ENCODE measurements around the gene KLF12. TPM values are rescaled to one million over a fixed set of nuclear protein-coding genes. Genes with fewer than 3 reads are reported as not detected.

KLF12 gene
- total RNA-seq, 1 donor from 2014 or later: 59.9 TPM

- Mint-ChIP-seq H3K4me1 (ENCODE audit: low read depth, unreplicated experiment) (peaks cover 15% of the 10 kb centered on the region), H3K27ac (ENCODE audit: unreplicated experiment) (no peak overlapping the region), H3K9me3 (ENCODE audit: unreplicated experiment) (peaks cover 8% of the 10 kb centered on the region), H3K27me3 (ENCODE audit: unreplicated experiment) (peaks cover 7% of the 10 kb centered on the region), H3K4me3 (ENCODE audit: unreplicated experiment) (no peak overlapping the region), H3K36me3 (ENCODE audit: unreplicated experiment) (no peaks in the 10 kb centered on the region)
- no peak for DNase-seq
- no peak for TF ChIP-seq CTCF (IDR thresholded peaks at IDR 0.05; ENCODE audit: partially characterized antibody, unreplicated experiment)
These were observed 5.9 kb downstream of the KLF12 start for GRCh38 chr13:74128156-74128767.

DNA sequence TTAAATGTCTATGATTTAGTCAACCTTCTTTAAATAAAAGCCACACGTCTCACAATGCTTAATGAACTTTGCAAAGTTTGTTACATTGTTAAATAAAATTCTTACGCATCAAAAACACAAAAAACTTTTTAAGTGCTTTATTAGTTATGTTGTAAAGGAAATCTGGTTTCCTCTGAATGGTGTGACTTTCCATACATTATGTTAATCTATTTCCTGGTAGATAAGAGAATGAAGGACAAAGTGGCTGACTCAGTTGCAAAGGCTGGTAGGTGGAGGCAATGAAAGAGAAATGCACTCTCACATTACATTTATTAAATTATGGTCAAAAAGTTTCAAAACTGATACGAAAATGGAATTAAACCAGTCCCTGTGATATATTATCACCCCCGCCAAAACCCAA is 15.9 kb downstream of the KLF12 start:
- H3K27ac Mint-ChIP-seq (ENCODE audit: unreplicated experiment): no peak overlapping the region
- peaks cover 2% of the 10 kb centered on the region for H3K27me3 Mint-ChIP-seq (ENCODE audit: unreplicated experiment)
- DNase-seq: no peak
- H3K4me3 Mint-ChIP-seq (ENCODE audit: unreplicated experiment): no peak overlapping the region
- H3K9me3 Mint-ChIP-seq (ENCODE audit: unreplicated experiment): peaks cover 4% of the 10 kb centered on the region
- TF ChIP-seq CTCF (IDR thresholded peaks at IDR 0.05; ENCODE audit: partially characterized antibody, unreplicated experiment): no peak
- peaks cover 17% of the 10 kb centered on the region for H3K36me3 Mint-ChIP-seq (ENCODE audit: unreplicated experiment)
- no peaks in the 10 kb centered on the region for H3K4me1 Mint-ChIP-seq (ENCODE audit: low read depth, unreplicated experiment)

DNA sequence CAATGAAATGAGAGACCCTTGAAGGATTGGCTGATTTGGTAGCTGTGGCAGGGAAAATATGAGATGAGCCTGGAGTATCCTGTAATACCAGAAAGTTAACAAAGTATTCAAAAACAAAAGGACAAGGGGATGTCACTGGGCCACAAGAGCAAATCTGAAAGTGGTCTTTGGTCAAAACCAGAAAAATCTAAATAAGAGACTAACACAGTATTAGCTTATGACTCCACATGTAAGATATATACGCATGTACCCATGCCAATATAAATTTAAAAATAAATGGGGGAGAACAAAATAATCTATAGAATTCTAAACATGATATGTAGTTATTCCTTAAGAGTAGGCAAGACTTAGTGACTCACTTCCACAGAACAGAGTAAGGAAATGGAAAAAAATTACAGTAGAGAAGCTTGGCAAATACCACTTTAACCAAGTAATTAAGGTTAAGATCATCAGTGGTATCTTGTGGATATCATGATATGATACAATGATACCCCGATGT is 16.9 kb downstream of the KLF12 start:
- Mint-ChIP-seq H3K27me3 (ENCODE audit: unreplicated experiment) (peaks cover 2% of the 10 kb centered on the region), H3K27ac (ENCODE audit: unreplicated experiment) (no peak overlapping the region), H3K4me1 (ENCODE audit: low read depth, unreplicated experiment) (no peaks in the 10 kb centered on the region), H3K9me3 (ENCODE audit: unreplicated experiment) (peaks cover 4% of the 10 kb centered on the region), H3K4me3 (ENCODE audit: unreplicated experiment) (no peak overlapping the region), H3K36me3 (ENCODE audit: unreplicated experiment) (peaks cover 17% of the 10 kb centered on the region)
- DNase-seq: no peak
- TF ChIP-seq CTCF (IDR thresholded peaks at IDR 0.05; ENCODE audit: partially characterized antibody, unreplicated experiment): no peak

GRCh38 chr13:74115133-74115532 is 19.1 kb downstream of the KLF12 start:
- Mint-ChIP-seq H3K36me3 (ENCODE audit: unreplicated experiment) (peaks cover 17% of the 10 kb centered on the region), H3K4me1 (ENCODE audit: low read depth, unreplicated experiment) (no peaks in the 10 kb centered on the region), H3K4me3 (ENCODE audit: unreplicated experiment) (no peak overlapping the region), H3K9me3 (ENCODE audit: unreplicated experiment) (peaks cover 4% of the 10 kb centered on the region), H3K27me3 (ENCODE audit: unreplicated experiment) (no peaks in the 10 kb centered on the region), H3K27ac (ENCODE audit: unreplicated experiment) (no peak overlapping the region)
- no peak for TF ChIP-seq CTCF (IDR thresholded peaks at IDR 0.05; ENCODE audit: partially characterized antibody, unreplicated experiment)
- no peak for DNase-seq

DNA sequence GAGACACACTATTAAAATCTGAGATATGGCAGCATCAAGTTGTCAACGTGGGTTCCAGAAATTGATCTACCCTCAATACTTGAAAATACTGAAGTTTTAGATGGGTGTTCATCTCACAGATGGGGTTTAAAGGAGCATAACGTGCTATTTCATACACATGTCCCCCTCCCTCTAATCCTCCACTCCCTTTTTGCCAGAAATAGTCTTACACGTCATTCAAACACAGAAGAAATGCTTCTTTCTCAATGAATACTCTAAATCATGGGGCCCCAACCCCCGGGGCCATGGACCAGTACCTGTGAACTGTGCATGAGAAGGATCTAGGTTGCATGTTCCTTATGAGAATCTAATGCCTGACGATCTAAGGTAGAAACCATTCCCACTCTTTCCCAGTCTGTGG is 19.6 kb downstream of the KLF12 start:
- Mint-ChIP-seq H3K36me3 (ENCODE audit: unreplicated experiment) (peaks cover 14% of the 10 kb centered on the region), H3K4me3 (ENCODE audit: unreplicated experiment) (no peak overlapping the region), H3K9me3 (ENCODE audit: unreplicated experiment) (peaks cover 4% of the 10 kb centered on the region), H3K4me1 (ENCODE audit: low read depth, unreplicated experiment) (no peaks in the 10 kb centered on the region), H3K27me3 (ENCODE audit: unreplicated experiment) (no peaks in the 10 kb centered on the region), H3K27ac (ENCODE audit: unreplicated experiment) (no peak overlapping the region)
- TF ChIP-seq CTCF (IDR thresholded peaks at IDR 0.05; ENCODE audit: partially characterized antibody, unreplicated experiment): no peak
- no peak for DNase-seq

Measured in glutamatergic neuron (in vitro differentiated cells).